ENCODE results near the gene ADGRD2. TPM values are rescaled to one million over a fixed set of nuclear protein-coding genes. Genes with fewer than 3 reads are reported as not detected.

ADGRD2 gene
- total RNA-seq, 1 experiment from 2014 or later: not detected

- no TSS peak for BruUV-seq (replicated peaks)
- Histone ChIP-seq H3K4me3 (replicated peaks in 1 of 2; ENCODE audit: low read depth in 1 of 2, low read length in 2 of 2) (no peak overlapping the region), H2AFZ (ENCODE audit: low read depth, low read length, poor library complexity, severe bottlenecking) (no peak overlapping the region), H3K4me1 (ENCODE audit: control insufficient read depth in 1 of 2, insufficient read depth in 2 of 2, low read length in 2 of 2) (peaks cover 0 to 3% of the 10 kb centered on the region in 2 experiments; a peak in 1 of 4 replicates), H3K9me3 (ENCODE audit: control insufficient read depth in 1 of 2, insufficient read depth in 1 of 2, low read depth in 1 of 2, low read length in 2 of 2) (no peaks in the 10 kb centered on the region), H3K4me2 (ENCODE audit: low read length) (no peak overlapping the region), H3K9ac (ENCODE audit: low read length) (no peak overlapping the region), H4K20me1 (ENCODE audit: insufficient read depth) (no peaks in the 10 kb centered on the region), H3K36me3 (ENCODE audit: control insufficient read depth in 1 of 2, insufficient read depth in 2 of 2, low read length in 2 of 2) (no peaks in the 10 kb centered on the region), H3K9me2 (ENCODE audit: insufficient read depth) (no peaks in the 10 kb centered on the region), H3K27me3 (ENCODE audit: insufficient read depth, low read length) (no peaks in the 10 kb centered on the region), H3K27ac (ENCODE audit: low read depth, low read length) (no peak overlapping the region), H3K79me2 (ENCODE audit: insufficient read depth, low read length) (no peaks in the 10 kb centered on the region)
- ATAC-seq (no peak), DNase-seq (ENCODE audit: low read depth, low spot score) (no peak)
- no peak for TF ChIP-seq POLR2AphosphoS5 (IDR thresholded peaks at IDR 0.05; ENCODE audit: low read depth, low read length)
- TF ChIP-seq, protein P1, sequence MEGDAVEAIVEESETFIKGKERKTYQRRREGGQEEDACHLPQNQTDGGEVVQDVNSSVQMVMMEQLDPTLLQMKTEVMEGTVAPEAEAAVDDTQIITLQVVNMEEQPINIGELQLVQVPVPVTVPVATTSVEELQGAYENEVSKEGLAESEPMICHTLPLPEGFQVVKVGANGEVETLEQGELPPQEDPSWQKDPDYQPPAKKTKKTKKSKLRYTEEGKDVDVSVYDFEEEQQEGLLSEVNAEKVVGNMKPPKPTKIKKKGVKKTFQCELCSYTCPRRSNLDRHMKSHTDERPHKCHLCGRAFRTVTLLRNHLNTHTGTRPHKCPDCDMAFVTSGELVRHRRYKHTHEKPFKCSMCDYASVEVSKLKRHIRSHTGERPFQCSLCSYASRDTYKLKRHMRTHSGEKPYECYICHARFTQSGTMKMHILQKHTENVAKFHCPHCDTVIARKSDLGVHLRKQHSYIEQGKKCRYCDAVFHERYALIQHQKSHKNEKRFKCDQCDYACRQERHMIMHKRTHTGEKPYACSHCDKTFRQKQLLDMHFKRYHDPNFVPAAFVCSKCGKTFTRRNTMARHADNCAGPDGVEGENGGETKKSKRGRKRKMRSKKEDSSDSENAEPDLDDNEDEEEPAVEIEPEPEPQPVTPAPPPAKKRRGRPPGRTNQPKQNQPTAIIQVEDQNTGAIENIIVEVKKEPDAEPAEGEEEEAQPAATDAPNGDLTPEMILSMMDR (IDR thresholded peaks at IDR 0.05 in 2 of 3, conservative IDR thresholded peaks at IDR 0.05 in 1 of 3; ENCODE audit: borderline replicate concordance in 1 of 3, insufficient read depth in 1 of 3, low read depth in 2 of 3, low read length in 2 of 3): no peak
- TF ChIP-seq, protein P2, sequence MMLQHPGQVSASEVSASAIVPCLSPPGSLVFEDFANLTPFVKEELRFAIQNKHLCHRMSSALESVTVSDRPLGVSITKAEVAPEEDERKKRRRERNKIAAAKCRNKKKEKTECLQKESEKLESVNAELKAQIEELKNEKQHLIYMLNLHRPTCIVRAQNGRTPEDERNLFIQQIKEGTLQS (IDR thresholded peaks at IDR 0.05): no peak
- TF ChIP-seq ZFX (IDR thresholded peaks at IDR 0.05): no peak
- no peak for TF ChIP-seq EZH2 (IDR thresholded peaks at IDR 0.05)
- TF ChIP-seq JUND (IDR thresholded peaks at IDR 0.05): no peak
- no peak for TF ChIP-seq EZH2phosphoT487 (IDR thresholded peaks at IDR 0.05; ENCODE audit: borderline replicate concordance)
- no peak for TF ChIP-seq MAX (IDR thresholded peaks at IDR 0.05)
- TF ChIP-seq SP1 (IDR thresholded peaks at IDR 0.05; ENCODE audit: low read depth): no peak
- ChIA-PET RAD21 (ENCODE audit: low non-redundant PET in 1 of 2, low total read pairs in 2 of 2, uncharacterized antibody in 2 of 2, unreplicated experiment in 2 of 2) (no interaction called here), CTCF (no interaction called here), POLR2A (no interaction called here)
- intact Hi-C loops (cut with micrococcal nuclease): no loop called here
These were observed 10.5 kb upstream of the ADGRD2 start for GRCh38 chr9:124439686-124440243.

Data from HCT116 (cell line).